ENCODE measurements around the gene GRM1.

- TF ChIP-seq EZH2 (IDR thresholded peaks at IDR 0.05) (no peak), FOXP2 (optimal IDR thresholded peaks at IDR 0.05; ENCODE audit: control extremely low read depth, extremely low read length, insufficient read depth) (no peak), POLR2AphosphoS5 (IDR thresholded peaks at IDR 0.05; ENCODE audit: borderline replicate concordance, low read depth, low read length) (no peak)
These were observed 283.7 kb downstream of the GRM1 start for GRCh38 chr6:146312608-146313007.
